Hepatocyte (in vitro differentiated cells): ENCODE results near the gene MYL11. TPM values are rescaled to one million over a fixed set of nuclear protein-coding genes. Genes with fewer than 3 reads are reported as not detected.

Experiments
- DNase-seq: peaks from one replicate; pipeline ENCODE4 v3.0.0-alpha.2; 2016; ENCODE audit warnings: low spot score
- H2AFZ ChIP-seq: fragments of 200-600 bp; sonication (generic); 2 replicates; pipeline ENCODE4 v1.6.0; 2016; ENCODE audit warnings: antibody characterized with exemption, mild to moderate bottlenecking
- H3K27ac ChIP-seq: fragments of 200-600 bp; sonication (generic); 2 replicates; pipeline ENCODE4 v1.5.1; 2016; ENCODE audit warnings: mild to moderate bottlenecking
- H3K27me3 ChIP-seq: fragments of 200-600 bp; sonication (generic); 2 replicates; pipeline ENCODE4 v1.6.1; 2016
- H3K36me3 ChIP-seq: fragments of 200-600 bp; sonication (generic); replicated peaks from 2 replicates; pipeline ENCODE4 v1.5.1; 2016; ENCODE audit warnings: low read depth; ENCODE audit not compliant: insufficient read depth
- H3K4me1 ChIP-seq: fragments of 200-600 bp; sonication (generic); 2 replicates; pipeline ENCODE4 v1.5.1; 2016; ENCODE audit warnings: mild to moderate bottlenecking, moderate library complexity; ENCODE audit not compliant: insufficient read depth
- H3K4me2 ChIP-seq: fragments of 200-600 bp; sonication (generic); 2 replicates; pipeline ENCODE4 v1.6.0; 2016
- H3K4me3 ChIP-seq: fragments of 200-600 bp; sonication (generic); 2 replicates; pipeline ENCODE4 v1.5.1; 2016; ENCODE audit warnings: mild to moderate bottlenecking
- H3K79me2 ChIP-seq: fragments of 200-600 bp; sonication (generic); 2 replicates; pipeline ENCODE4 v1.6.0; 2017; ENCODE audit warnings: mild to moderate bottlenecking
- H3K9me2 ChIP-seq: fragments of 200-600 bp; sonication (generic); replicated peaks from 2 replicates; pipeline ENCODE4 v1.6.0; 2017; ENCODE audit warnings: mild to moderate bottlenecking; ENCODE audit not compliant: insufficient read depth
- H3K9me3 ChIP-seq: fragments of 200-600 bp; sonication (generic); 2 replicates; pipeline ENCODE4 v1.5.1; 2016; ENCODE audit warnings: low read depth, mild to moderate bottlenecking
- H4K20me1 ChIP-seq: fragments of 200-600 bp; sonication (generic); 2 replicates; pipeline ENCODE4 v1.6.0; 2016; ENCODE audit warnings: mild to moderate bottlenecking; ENCODE audit not compliant: insufficient read depth, poor library complexity, severe bottlenecking
- EZH2 ChIP-seq: fragments of 200-600 bp; sonication (generic); IDR thresholded peaks from 2 replicates; pipeline ENCODE4 v1.6.1; 2016; ENCODE audit warnings: antibody characterized with exemption, mild to moderate bottlenecking, borderline replicate concordance
- EZH2phosphoT487 ChIP-seq: fragments of 200-600 bp; sonication (generic); IDR thresholded peaks from one replicate; pipeline ENCODE4 v1.6.1; 2018; ENCODE audit warnings: antibody characterized with exemption, mild to moderate bottlenecking, low read depth, moderate library complexity; ENCODE audit not compliant: unreplicated experiment, severe bottlenecking
- WGBS: methylation state at CpG from one replicate; pipeline ENCODE4 v1.1.6; 2016; ENCODE audit warnings: low lambda C conversion rate; ENCODE audit errors: missing lambda C conversion rate; 5-methylcytosine and 5-hydroxymethylcytosine counted together
- polyA plus RNA-seq: library from polyadenylated mRNA; unstranded; fragments of >200 nt; fragmentation: Nextera tagmentation; extraction: Ambion mirVana; gene quantifications from 2 replicates; pipeline ENCODE4 v1.2.1, GENCODE V29; 2016
- total RNA-seq: library from RNA; depleted of rRNA; stranded (reverse); fragments of >200 nt; gene quantifications from 2 replicates; pipeline ENCODE4 v1.2.3, GENCODE V29; 2014
- TF ChIP-seq, protein P1 (sequence below): fragments of 200-600 bp; sonication (generic); IDR thresholded peaks from 2 replicates; pipeline ENCODE4 v1.5.1; 2016; ENCODE audit warnings: antibody characterized with exemption, mild to moderate bottlenecking; ENCODE audit not compliant: poor library complexity

Gene MYL11
- total and polyA plus RNA-seq, 2 experiments from 2014 or later: 2.2 to 4.0 TPM

GRCh38 chr16:30406795-30407101, 32.1 kb downstream of the MYL11 start:
- Histone ChIP-seq H3K4me3 (peak overlapping the region; percentile 99), H2AFZ (peak overlapping the region; percentile 100), H4K20me1 (peaks cover 3% of the 10 kb centered on the region), H3K4me1 (peaks cover 12% of the 10 kb centered on the region), H3K27me3 (no peaks in the 10 kb centered on the region), H3K79me2 (peaks cover 29% of the 10 kb centered on the region), H3K4me2 (peak overlapping the region; percentile 96), H3K9me2 (no peaks in the 10 kb centered on the region), H3K27ac (peak overlapping the region; percentile 96), H3K9me3 (no peaks in the 10 kb centered on the region), H3K36me3 (no peaks in the 10 kb centered on the region)
- no peak for DNase-seq
- TF ChIP-seq, protein P1, sequence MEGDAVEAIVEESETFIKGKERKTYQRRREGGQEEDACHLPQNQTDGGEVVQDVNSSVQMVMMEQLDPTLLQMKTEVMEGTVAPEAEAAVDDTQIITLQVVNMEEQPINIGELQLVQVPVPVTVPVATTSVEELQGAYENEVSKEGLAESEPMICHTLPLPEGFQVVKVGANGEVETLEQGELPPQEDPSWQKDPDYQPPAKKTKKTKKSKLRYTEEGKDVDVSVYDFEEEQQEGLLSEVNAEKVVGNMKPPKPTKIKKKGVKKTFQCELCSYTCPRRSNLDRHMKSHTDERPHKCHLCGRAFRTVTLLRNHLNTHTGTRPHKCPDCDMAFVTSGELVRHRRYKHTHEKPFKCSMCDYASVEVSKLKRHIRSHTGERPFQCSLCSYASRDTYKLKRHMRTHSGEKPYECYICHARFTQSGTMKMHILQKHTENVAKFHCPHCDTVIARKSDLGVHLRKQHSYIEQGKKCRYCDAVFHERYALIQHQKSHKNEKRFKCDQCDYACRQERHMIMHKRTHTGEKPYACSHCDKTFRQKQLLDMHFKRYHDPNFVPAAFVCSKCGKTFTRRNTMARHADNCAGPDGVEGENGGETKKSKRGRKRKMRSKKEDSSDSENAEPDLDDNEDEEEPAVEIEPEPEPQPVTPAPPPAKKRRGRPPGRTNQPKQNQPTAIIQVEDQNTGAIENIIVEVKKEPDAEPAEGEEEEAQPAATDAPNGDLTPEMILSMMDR: no peak
- TF ChIP-seq EZH2 (no peak), EZH2phosphoT487 (no peak)
- WGBS: 40% methylated on average over 14 of the region's 14 CpGs

GRCh38 chr16:30407102-30407803, 32.7 kb downstream of the MYL11 start, which contains the start of gene ZNF771:
ZNF771 (plus strand) TSS chr16:30407606; CDS start chr16:30408054, 448 bp downstream.
- H3K4me2 ChIP-seq: peak within 1 kb of the TSS; percentile 96
- DNase-seq: peak; percentile 96
- H3K9me3 ChIP-seq: no peaks in the 10 kb centered on the region
- H3K4me3 ChIP-seq: peak within 1 kb of the TSS; percentile 99
- TF ChIP-seq, protein P1: no peak
- TF ChIP-seq EZH2 (no peak), EZH2phosphoT487 (no peak)
- under 1% methylated on average over 47 of the region's 65 CpGs for WGBS
- H3K36me3 ChIP-seq: no peaks in the 10 kb centered on the region
- H3K27ac ChIP-seq: peak within 1 kb of the TSS; percentile 96
- peak within 1 kb of the TSS; percentile 100 for H2AFZ ChIP-seq
- peaks cover 29% of the 10 kb centered on the region for H3K79me2 ChIP-seq
- H4K20me1 ChIP-seq: peaks cover 3% of the 10 kb centered on the region
- H3K9me2 ChIP-seq: no peaks in the 10 kb centered on the region
- no peaks in the 10 kb centered on the region for H3K27me3 ChIP-seq
- peaks cover 12% of the 10 kb centered on the region for H3K4me1 ChIP-seq

DNA sequence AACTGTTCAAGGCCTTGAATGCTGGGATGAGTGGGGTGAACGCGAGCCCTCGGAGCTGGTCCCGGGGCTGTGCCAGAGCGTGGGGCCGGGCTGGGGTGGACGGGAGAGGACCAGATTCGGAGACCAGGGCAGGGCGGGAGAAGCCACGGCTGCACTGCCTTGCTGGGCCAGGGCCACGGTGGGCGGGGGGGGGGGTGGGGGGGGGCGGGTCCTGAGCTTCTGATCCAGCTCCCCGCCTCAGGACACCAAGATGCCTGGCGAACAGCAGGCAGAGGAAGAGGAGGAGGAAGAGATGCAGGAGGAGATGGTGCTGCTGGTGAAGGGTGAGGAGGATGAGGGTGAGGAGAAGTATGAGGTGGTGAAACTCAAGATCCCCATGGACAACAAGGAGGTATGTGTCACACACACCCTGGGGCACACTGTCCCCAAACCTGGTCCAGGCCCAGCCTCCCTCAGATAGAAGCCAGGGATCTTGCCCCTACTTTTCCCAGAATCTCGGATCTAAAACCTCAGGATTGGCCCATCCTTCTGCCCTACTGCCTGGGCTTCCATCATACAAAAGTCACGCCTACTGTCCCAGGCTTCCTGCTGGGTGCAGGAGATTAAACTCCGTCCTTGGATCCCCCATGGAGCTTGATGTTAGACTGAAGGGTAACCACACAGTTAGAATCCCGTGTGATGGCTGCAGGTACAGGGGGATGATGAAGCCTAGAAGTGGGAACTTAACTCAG, 33.4 kb downstream of the MYL11 start:
- Histone ChIP-seq H4K20me1 (peaks cover 3% of the 10 kb centered on the region), H3K4me3 (peak overlapping the region; percentile 99), H3K79me2 (peaks cover 29% of the 10 kb centered on the region), H2AFZ (peak overlapping the region; percentile 100), H3K27me3 (no peaks in the 10 kb centered on the region), H3K27ac (peak overlapping the region; percentile 96), H3K9me2 (no peaks in the 10 kb centered on the region), H3K9me3 (no peaks in the 10 kb centered on the region), H3K4me2 (peak overlapping the region; percentile 96), H3K4me1 (peaks cover 12% of the 10 kb centered on the region), H3K36me3 (no peaks in the 10 kb centered on the region)
- TF ChIP-seq EZH2: no peak
- TF ChIP-seq EZH2phosphoT487: no peak
- TF ChIP-seq, protein P1: no peak
- no peak for DNase-seq
- WGBS: 38% methylated on average over 8 of the region's 19 CpGs
